Stomach (tissue), 4 donors: Measurements from ENCODE around the gene KDM2B.

Experiments
- POLR2AphosphoS5 ChIP-seq, 3 donors: sonication (generic); formaldehyde crosslinking; IDR thresholded peaks; one replicate each; pipeline ENCODE4 v1.6.1; 2016; ENCODE audit warnings: antibody characterized with exemption in 3 of 3
- TF ChIP-seq, protein P1 (sequence below), 7 experiments: fragments of 450-650 bp in 4 of 7; fragments of 200-600 bp in 3 of 7; sonication (generic) in 3 of 7; IDR thresholded peaks; one replicate each; pipeline ENCODE4 v1.5.1; 2016 to 2019; ENCODE audit warnings: antibody characterized with exemption in 7 of 7, control low read depth in 2 of 7, mild to moderate bottlenecking in 1 of 7

- TF ChIP-seq, protein P1, sequence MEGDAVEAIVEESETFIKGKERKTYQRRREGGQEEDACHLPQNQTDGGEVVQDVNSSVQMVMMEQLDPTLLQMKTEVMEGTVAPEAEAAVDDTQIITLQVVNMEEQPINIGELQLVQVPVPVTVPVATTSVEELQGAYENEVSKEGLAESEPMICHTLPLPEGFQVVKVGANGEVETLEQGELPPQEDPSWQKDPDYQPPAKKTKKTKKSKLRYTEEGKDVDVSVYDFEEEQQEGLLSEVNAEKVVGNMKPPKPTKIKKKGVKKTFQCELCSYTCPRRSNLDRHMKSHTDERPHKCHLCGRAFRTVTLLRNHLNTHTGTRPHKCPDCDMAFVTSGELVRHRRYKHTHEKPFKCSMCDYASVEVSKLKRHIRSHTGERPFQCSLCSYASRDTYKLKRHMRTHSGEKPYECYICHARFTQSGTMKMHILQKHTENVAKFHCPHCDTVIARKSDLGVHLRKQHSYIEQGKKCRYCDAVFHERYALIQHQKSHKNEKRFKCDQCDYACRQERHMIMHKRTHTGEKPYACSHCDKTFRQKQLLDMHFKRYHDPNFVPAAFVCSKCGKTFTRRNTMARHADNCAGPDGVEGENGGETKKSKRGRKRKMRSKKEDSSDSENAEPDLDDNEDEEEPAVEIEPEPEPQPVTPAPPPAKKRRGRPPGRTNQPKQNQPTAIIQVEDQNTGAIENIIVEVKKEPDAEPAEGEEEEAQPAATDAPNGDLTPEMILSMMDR (IDR thresholded peaks at IDR 0.05): no peak
- TF ChIP-seq POLR2AphosphoS5 (IDR thresholded peaks at IDR 0.05): no peak
Measured at GRCh38 chr12:121530600-121531355, 50.0 kb downstream of the KDM2B start.
